HG03095 (cell line): ENCODE data around the gene KCNJ9.
"Not testable (repeated sequence)": the region's sequence is repeated elsewhere in the genome, so short reads cannot be mapped to it uniquely, and the experiment has no call there.

Experiments
- ATAC-seq: cut with Tn5 transposase; IDR thresholded peaks from one replicate; pipeline ENCODE4 v1.9.1; 2021; ENCODE audit warnings: moderate library complexity; ENCODE audit not compliant: unreplicated experiment

Gene KCNJ9

DNA sequence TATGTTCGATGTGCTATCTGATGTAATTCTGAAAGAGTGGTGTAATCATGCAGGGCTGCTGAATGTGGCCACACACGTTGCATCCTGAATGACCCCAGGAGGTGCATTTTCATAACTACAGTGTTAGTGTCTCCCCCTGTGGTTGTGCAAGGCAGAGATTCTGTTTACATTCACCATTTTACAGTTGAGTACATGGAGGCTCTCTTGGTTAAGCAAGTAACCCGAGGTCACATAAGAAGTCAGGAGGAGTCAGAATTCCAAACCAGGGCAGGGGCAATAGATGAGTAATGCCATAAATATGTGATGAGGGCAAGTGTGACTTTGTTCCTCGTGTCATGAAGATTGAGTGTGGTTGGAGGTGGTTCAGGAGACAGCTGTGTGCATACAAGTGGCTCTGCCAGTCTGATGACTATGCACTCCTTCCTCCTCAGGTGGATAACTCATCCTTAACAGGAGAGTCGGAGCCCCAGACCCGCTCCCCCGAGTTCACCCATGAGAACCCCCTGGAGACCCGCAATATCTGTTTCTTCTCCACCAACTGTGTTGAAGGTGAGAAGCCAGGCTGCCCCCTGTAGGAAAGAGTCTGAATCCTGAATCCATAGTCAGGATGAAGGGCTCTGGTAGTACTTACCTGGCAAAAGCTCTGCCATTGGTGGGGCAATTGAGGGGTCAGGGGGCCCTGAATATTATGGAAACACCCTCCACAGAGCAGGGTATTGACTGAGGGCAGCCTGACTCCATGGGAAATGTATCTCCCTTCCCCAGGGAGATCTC, 43.6 kb downstream of the KCNJ9 start:
- no peak for ATAC-seq

DNA sequence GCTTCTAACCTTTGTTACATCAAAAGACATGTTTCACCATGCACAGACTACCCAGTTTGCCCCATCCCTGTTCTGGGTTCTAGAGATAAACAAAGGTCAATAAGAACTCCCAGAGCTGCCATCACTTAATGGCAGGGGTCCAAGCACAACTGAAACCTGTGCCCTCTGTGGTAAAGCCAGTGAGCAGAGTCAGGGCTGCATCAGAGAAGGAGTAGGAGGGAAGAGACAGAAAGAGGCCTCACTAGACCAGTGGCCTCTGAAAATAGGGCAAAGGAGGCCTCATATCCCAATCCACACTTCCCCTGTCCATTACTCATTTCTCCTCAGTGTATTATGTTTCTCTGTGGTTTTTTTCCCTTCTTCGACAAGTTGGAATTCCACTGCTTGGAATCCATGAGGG, 44.4 kb downstream of the KCNJ9 start:
- no peak for ATAC-seq

DNA sequence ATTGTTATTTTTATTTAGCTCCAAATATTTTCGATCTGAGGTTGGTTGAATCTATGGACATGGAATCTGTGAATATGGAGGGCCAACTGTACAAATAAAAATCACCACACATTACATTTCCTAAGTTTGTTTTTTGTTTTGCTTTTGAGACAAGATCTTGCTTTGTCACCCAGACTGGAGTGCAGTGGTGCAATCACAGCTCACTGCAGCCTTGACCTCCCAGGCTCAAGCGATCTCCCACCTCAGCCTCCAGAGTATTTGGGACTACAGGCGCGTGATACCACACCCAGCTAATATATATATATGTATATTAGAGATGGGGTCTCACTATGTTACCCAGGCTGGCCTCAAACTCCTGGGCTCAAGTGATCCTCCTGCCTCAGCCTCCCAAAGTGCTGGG, 45.0 kb downstream of the KCNJ9 start:
- ATAC-seq, result not testable (repeated sequence)

DNA sequence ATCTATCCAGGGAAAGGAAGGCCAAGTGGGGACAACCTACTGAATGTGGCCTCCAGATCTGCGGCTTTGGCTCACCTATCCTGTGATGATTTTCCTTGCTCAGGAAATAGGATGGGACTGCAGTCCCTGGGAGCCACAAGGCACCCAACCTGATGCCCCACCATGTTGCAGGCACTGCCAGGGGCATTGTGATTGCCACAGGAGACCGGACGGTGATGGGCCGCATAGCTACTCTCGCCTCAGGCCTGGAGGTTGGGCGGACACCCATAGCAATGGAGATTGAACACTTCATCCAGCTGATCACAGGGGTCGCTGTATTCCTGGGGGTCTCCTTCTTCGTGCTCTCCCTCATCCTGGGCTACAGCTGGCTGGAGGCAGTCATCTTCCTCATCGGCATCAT, 46.0 kb downstream of the KCNJ9 start:
- no peak for ATAC-seq

DNA sequence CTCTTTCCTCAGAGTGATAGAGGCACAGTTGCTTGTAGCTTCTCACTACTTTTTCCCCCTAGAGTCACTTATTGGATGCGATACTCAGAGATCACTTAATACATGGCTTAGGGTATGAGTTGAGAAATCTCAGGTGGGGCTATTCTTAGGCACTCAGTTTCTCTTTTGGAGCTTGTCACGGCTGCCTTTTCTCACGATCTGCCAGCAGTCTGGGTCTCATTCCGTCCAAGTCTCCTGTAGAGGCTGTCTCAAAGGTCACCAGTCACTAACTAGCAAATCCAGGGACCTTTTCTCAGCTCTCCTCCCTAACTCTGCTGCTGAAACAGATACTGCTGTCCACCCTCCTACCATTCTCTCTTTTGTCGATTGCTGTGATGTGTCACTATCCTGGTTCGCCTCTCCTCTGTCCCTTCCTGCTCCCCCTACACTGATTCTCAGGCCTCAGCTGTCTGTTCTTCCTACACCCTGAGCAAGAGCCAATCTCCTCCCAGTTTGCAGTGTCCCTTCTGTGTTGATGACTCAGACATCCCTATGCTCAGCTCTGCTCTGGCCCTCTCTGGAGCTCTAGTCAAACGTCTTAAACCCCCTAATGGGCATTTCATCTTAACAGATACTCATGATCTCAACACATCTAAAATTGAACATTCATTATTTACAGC, 46.7 kb downstream of the KCNJ9 start:
- no peak for ATAC-seq

DNA sequence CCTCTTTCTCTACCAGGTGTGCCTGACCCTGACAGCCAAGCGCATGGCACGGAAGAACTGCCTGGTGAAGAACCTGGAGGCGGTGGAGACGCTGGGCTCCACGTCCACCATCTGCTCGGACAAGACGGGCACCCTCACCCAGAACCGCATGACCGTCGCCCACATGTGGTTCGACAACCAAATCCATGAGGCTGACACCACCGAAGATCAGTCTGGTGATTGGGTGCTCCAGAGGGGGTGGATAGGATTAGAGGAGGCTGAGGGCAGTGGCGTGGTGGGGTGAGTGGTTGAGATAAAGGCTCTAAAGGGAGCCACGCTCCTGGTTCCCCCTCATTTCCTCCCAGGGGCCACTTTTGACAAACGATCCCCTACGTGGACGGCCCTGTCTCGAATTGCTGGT, 47.3 kb downstream of the KCNJ9 start:
- no peak for ATAC-seq

DNA sequence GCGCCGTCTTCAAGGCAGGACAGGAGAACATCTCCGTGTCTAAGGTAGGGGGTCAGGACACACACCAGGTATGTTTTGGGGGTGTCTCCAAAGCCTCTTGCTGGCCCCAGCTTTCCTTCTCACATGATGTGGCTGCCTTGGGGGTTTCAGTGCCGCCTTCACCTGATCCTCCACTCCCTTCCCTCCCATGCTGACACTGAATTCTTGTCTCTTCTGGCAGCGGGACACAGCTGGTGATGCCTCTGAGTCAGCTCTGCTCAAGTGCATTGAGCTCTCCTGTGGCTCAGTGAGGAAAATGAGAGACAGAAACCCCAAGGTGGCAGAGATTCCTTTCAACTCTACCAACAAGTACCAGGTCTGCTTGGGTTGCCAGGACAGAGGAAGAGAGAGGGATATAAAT, 47.7 kb downstream of the KCNJ9 start:
- ATAC-seq, result no peak

DNA sequence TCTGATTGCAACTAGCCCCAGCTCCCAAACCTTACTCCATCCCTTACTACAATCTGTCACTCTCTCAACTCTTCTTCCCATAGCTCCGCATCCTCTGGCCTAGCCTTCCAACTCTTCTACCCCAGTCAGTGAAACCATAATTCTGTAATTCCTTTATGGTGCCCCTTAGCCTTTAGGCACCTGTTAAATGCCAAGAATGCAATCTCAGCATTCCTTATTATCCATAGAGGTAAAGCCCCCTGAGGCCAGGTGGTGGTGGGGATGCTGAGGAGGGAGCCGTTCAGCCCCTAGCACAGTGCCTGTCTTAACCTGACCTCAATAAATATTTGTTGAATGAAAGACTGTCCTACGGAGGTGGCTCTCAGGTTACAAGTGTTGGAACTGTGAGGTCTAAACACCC, 48.2 kb downstream of the KCNJ9 start:
- ATAC-seq, result no peak

DNA sequence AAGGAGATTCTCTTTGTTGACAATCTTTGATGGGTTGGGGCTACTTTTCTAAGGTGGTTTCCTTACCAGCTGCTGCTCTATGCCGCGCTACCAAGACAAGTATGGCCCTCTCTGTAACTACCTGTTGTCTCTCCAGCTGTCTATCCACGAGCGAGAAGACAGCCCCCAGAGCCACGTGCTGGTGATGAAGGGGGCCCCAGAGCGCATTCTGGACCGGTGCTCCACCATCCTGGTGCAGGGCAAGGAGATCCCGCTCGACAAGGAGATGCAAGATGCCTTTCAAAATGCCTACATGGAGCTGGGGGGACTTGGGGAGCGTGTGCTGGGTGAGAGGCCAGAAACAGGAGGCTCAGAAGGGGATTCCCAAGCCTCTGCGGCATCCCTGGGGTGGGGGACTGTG, 48.6 kb downstream of the KCNJ9 start:
- no peak for ATAC-seq

DNA sequence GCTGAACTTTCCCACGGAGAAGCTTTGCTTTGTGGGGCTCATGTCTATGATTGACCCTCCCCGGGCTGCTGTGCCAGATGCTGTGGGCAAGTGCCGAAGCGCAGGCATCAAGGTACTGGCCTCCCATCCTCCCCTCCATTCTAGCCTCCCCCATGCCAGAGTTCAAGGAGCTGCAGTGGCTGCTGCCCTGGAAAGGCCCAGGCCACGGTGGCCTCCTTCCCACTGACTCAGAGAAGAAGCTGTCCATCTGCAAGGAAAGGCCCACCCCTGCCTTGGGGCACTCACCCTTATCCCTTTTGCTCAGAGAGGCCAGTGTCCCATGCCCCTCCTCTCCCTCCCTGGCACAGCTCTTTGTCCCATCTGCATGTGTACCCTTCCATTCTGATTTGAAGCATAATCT, 49.1 kb downstream of the KCNJ9 start:
- no peak for ATAC-seq

DNA sequence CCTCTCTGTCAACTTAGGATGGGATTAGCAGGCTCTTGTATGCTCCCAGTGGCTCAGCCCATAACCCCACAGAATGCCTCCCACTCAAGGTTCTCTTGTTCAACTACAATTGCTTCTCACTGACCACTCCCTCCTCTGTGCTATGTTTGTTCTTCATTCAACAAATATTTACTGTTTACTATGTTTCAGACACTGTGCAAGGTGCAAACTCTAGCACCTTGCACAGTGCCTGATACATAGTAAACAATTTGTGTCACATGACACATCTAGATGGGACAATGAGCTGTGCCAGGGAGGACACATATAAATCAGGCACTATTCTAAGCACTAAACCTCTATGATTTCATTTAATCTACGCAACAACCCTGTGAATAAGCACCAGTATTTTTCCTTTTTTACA, 49.6 kb downstream of the KCNJ9 start:
- ATAC-seq, result no peak

DNA sequence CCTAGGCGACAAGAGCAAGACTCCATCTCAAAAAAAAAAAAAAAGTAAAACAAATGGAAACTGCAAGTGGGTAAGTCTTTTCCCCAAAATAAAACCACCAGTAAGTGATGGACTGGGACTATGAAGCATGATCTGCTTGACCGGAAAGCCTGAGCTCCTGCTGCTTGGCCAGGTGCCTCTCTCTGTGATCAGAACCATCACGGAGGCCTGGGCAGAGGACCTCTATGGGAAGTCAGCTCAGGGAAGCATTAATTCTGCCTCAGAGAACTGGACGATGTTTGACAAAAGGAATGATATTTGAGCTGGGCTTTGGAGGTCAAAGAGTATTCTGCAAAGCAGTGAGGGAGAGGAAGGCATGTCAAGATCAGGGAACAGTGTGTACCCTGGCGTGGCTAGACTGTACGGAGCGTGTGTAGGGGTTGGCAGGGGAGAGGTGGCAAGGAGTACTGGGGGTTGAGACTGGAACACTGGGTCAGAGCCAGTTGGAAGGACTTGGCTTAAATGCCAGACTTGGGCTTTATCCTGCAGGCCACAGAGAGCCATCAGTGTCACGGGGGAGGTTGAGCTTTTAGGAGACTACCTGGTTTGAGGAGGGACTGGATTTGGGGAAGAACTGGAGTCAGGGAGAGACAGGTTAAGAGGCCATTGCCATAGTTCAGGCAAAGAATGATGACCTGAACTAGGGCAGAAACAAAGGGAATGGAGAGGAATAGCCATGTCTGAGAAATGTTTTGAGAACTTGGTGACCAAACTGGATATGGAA, 50.6 kb downstream of the KCNJ9 start:
- ATAC-seq, result no peak

DNA sequence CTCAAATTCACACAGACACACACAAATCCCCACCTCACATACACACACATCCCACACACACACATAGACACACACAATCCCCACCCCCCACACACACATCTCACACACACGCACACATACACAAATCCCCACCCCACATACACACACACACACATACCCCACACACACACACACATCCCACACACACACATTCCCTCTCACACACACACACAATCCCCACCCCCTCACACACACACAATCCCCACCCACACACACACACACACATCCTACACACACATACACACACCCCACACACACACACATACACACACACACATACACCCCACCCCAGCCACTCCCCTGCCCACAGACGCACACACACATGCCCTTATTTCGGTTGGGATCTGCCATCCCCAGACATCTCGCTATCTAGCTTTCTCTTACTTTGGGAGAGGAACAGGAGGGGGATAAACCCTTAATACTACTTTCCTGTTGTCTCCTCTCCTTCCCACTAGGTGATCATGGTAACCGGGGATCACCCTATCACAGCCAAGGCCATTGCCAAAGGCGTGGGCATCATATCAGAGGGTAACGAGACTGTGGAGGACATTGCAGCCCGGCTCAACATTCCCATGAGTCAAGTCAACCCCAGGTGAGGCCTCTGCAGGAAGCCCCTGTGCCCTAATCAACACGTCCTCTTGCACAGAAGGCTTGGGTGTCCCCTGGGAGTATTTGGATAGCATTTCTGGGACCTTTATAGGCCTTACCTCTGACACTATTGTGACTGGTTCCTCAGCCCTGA, 52.8 kb downstream of the KCNJ9 start:
- ATAC-seq, result no peak

DNA sequence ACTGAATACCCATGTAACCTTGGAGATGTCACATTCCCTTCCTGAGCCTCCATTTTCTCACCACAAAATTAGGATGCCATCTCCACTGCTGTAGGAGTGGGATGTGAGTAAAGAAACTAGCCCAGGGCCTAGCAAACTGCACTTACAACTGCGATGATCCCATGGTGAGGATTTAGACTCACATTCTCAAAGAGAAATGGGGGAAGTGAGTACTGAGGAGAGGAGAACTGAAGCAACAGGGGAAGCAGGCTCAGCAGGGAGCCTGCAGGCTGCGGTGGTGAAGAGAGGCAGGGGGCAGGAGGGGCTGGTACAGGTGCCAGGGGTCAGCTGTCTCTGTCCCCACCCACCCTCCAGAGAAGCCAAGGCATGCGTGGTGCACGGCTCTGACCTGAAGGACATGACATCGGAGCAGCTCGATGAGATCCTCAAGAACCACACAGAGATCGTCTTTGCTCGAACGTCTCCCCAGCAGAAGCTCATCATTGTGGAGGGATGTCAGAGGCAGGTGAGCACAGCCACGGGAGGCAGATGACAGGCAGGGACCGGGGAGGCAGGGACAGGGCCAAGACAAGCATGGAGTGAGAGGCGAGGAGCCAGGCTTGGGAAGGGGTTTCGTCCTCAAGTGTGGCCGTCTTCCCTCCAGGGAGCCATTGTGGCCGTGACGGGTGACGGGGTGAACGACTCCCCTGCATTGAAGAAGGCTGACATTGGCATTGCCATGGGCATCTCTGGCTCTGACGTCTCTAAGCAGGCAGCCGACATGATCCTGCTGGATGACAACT, 53.6 kb downstream of the KCNJ9 start:
- ATAC-seq, result no peak

DNA sequence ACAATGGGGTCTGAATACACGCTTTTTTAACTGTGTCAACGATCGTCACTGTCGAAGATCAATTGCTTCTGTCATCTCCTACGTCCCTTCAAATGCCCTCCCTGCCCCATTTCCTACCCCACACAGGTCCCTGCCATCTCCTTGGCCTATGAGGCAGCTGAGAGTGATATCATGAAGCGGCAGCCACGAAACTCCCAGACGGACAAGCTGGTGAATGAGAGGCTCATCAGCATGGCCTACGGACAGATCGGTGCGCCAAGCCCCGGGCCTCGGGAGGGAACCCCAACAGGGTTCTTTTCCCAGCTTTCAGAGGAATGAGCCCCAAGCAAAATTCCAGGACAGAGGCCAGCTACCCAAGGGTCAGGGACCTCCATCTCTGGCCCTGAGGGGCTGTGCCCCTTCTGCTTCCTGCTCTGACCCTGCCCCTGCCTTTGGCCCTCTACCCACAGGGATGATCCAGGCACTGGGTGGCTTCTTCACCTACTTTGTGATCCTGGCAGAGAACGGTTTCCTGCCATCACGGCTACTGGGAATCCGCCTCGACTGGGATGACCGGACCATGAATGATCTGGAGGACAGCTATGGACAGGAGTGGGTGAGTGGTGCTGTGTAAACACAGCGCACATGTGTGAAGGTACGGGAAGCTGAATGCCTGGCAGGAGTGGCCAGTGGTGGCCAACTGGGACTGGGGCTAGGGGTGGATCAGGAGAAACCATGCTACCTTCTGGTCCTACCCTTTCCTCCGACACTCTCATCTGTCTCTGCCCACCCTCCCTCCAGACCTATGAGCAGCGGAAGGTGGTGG, 55.0 kb downstream of the KCNJ9 start:
- no peak for ATAC-seq

DNA sequence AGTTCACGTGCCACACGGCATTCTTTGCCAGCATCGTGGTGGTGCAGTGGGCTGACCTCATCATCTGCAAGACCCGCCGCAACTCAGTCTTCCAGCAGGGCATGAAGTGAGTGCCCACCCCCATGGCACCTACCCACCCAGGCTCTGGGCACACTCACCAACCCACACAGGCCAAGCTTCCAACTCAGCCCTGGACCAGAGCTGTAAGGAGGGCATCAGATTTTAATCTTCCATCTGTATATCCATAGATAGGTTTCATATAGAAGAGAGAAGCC, 55.5 kb downstream of the KCNJ9 start:
- no peak for ATAC-seq

DNA sequence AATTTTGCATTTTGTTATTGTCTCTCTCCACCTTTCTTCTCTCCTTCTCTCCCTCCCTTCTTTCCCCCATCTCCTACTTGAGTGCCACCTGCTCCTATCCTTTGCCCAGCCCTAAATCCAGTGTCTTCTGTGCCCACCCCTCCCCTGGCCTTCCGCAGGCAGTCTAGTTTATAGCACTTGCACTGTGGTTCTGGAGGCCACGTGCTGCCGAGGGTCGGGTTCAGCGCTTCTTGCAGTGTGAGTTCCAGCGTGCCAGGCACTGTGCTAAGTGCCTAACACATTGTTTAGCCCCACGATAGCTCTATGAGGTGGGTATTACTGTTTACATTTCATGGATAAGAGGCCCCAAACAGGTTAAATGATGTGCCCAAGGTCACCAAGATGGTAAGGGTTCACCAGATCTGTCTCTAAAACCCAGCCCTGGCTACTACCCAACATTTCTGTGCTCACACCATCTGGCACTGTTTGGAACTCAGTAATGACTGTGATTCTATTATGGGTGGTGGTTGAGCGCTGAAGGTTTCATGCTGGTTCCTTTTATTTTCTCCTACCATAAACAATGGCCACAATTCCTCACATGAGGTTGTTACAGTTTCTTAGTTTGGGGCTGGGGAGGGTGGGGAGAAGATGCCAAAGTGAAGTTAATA, 56.0 kb downstream of the KCNJ9 start:
- ATAC-seq, result no peak

DNA sequence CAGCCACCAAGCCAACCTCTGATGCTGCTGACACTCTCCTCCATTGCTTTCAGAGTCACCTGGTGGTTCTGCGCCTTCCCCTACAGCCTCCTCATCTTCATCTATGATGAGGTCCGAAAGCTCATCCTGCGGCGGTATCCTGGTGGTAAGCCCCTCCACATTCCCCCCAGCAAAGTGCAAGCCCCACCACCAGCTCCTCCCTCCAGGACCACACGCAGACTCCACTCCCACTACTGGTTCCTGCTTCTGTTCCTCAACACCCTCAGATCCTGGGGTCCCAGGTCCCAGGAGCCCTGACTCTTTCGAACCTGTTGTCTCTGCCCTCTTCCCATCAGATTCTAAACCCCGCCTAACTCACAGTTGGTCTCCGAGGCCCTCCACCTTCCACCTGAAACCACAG, 58.5 kb downstream of the KCNJ9 start:
- no peak for ATAC-seq
